ENCODE data around the gene UBALD2. TPM values are rescaled to one million over a fixed set of nuclear protein-coding genes. Genes with fewer than 3 reads are reported as not detected.

Gene UBALD2
- total RNA-seq, 1 experiment from 2014 or later, result 30.3 TPM

- no peak for DNase-seq (ENCODE audit: low spot score)
- no peaks in the 10 kb centered on the region for H3K36me3 Mint-ChIP-seq
- H3K4me1 Mint-ChIP-seq, result peaks cover 21% of the 10 kb centered on the region
- H3K4me3 Mint-ChIP-seq, result no peak overlapping the region
- no peak for ATAC-seq
- H3K9me3 Mint-ChIP-seq, result no peaks in the 10 kb centered on the region
- TF ChIP-seq IRF2 (CRISPR knock-in tag; IDR thresholded peaks at IDR 0.05; ENCODE audit: borderline replicate concordance, low read depth), result no peak
- no peak for TF ChIP-seq ETV6 (CRISPR knock-in tag; IDR thresholded peaks at IDR 0.05)
- no peak for TF ChIP-seq CBFB (CRISPR knock-in tag; IDR thresholded peaks at IDR 0.05; ENCODE audit: low read depth)
- TF ChIP-seq ZBTB21 (CRISPR knock-in tag; IDR thresholded peaks at IDR 0.05; ENCODE audit: borderline replicate concordance), result no peak
- TF ChIP-seq SMAD3 (CRISPR knock-in tag; IDR thresholded peaks at IDR 0.05; ENCODE audit: borderline replicate concordance), result no peak
- no peak for TF ChIP-seq KAT7 (CRISPR knock-in tag; IDR thresholded peaks at IDR 0.05; ENCODE audit: borderline replicate concordance)
- no peak for TF ChIP-seq CDX4 (CRISPR knock-in tag; IDR thresholded peaks at IDR 0.05; ENCODE audit: borderline replicate concordance)
- no peak for TF ChIP-seq ESRRA (CRISPR knock-in tag; IDR thresholded peaks at IDR 0.05; ENCODE audit: borderline replicate concordance)
- TF ChIP-seq TEAD4 (CRISPR knock-in tag; IDR thresholded peaks at IDR 0.05), result no peak
- TF ChIP-seq GRHL2 (CRISPR knock-in tag; IDR thresholded peaks at IDR 0.05; ENCODE audit: insufficient replicate concordance, severe bottlenecking), result no peak
- TF ChIP-seq GABPB1 (CRISPR knock-in tag; IDR thresholded peaks at IDR 0.05), result no peak
- no peak for TF ChIP-seq USF2 (CRISPR knock-in tag; IDR thresholded peaks at IDR 0.05)
- TF ChIP-seq ZNF671 (CRISPR knock-in tag; IDR thresholded peaks at IDR 0.05), result no peak
- TF ChIP-seq MAX (CRISPR knock-in tag; IDR thresholded peaks at IDR 0.05), result no peak
- no peak for TF ChIP-seq CREM (CRISPR knock-in tag; IDR thresholded peaks at IDR 0.05)
- TF ChIP-seq, protein P1, sequence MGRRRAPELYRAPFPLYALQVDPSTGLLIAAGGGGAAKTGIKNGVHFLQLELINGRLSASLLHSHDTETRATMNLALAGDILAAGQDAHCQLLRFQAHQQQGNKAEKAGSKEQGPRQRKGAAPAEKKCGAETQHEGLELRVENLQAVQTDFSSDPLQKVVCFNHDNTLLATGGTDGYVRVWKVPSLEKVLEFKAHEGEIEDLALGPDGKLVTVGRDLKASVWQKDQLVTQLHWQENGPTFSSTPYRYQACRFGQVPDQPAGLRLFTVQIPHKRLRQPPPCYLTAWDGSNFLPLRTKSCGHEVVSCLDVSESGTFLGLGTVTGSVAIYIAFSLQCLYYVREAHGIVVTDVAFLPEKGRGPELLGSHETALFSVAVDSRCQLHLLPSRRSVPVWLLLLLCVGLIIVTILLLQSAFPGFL (CRISPR knock-in tag; IDR thresholded peaks at IDR 0.05; ENCODE audit: borderline replicate concordance), result no peak
- no peak for TF ChIP-seq MYBL2 (CRISPR knock-in tag; IDR thresholded peaks at IDR 0.05)
- TF ChIP-seq, protein P2, sequence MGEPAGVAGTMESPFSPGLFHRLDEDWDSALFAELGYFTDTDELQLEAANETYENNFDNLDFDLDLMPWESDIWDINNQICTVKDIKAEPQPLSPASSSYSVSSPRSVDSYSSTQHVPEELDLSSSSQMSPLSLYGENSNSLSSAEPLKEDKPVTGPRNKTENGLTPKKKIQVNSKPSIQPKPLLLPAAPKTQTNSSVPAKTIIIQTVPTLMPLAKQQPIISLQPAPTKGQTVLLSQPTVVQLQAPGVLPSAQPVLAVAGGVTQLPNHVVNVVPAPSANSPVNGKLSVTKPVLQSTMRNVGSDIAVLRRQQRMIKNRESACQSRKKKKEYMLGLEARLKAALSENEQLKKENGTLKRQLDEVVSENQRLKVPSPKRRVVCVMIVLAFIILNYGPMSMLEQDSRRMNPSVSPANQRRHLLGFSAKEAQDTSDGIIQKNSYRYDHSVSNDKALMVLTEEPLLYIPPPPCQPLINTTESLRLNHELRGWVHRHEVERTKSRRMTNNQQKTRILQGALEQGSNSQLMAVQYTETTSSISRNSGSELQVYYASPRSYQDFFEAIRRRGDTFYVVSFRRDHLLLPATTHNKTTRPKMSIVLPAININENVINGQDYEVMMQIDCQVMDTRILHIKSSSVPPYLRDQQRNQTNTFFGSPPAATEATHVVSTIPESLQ (CRISPR knock-in tag; IDR thresholded peaks at IDR 0.05), result no peak
- TF ChIP-seq CREB1 (CRISPR knock-in tag; IDR thresholded peaks at IDR 0.05), result no peak
- TF ChIP-seq GTF2I (CRISPR knock-in tag; conservative IDR thresholded peaks at IDR 0.05), result no peak
- no peak overlapping the region for H3K27ac Mint-ChIP-seq
- ChIA-PET CTCF (interaction anchor here (1.2 to 2.0 kb wide), 2 partner anchors 35 to 96 kb away, joined by 3 to 9 read pairs; no protein-coding TSS in a partner anchor), POLR2A (no interaction called here)
- no peaks in the 10 kb centered on the region for H3K27me3 Mint-ChIP-seq (ENCODE audit: low read depth)
Measured at GRCh38 chr17:76217081-76217480, 48.1 kb upstream of the UBALD2 start.

GRCh38 chr17:76219670-76220383, 45.3 kb upstream of the UBALD2 start:
- ATAC-seq (no peak), DNase-seq (ENCODE audit: low spot score) (no peak)
- POLR2A ChIA-PET, result no interaction called here
- Mint-ChIP-seq H3K27ac (no peak overlapping the region), H3K4me1 (no peaks in the 10 kb centered on the region), H3K36me3 (no peaks in the 10 kb centered on the region), H3K27me3 (ENCODE audit: low read depth) (no peaks in the 10 kb centered on the region), H3K4me3 (no peak overlapping the region), H3K9me3 (no peaks in the 10 kb centered on the region)
- CTCF ChIA-PET, result interaction anchor here (1.0 to 1.5 kb wide), 3 partner anchors 21 to 60 kb away, joined by 4 to 6 read pairs (median 5); partner anchors contain the start of gene RNF157
- no peak for TF ChIP-seq AR (CRISPR knock-in tag; IDR thresholded peaks at IDR 0.05)
- TF ChIP-seq RORB (CRISPR knock-in tag; IDR thresholded peaks at IDR 0.05), result no peak
- no peak for TF ChIP-seq TCF7 (CRISPR knock-in tag; IDR thresholded peaks at IDR 0.05; ENCODE audit: low read depth)
- TF ChIP-seq ZNF121 (CRISPR knock-in tag; IDR thresholded peaks at IDR 0.05), result no peak
- no peak for TF ChIP-seq ZNF281 (CRISPR knock-in tag; IDR thresholded peaks at IDR 0.05)
- no peak for TF ChIP-seq ZNF416 (CRISPR knock-in tag; IDR thresholded peaks at IDR 0.05)
- no peak for TF ChIP-seq TEAD4 (CRISPR knock-in tag; IDR thresholded peaks at IDR 0.05)
